GM19467 (cell line): ENCODE results near the gene HEXIM2.
"Not testable (repeated sequence)": the region's sequence is repeated elsewhere in the genome, so short reads cannot be mapped to it uniquely, and the experiment has no call there.

ENCODE experiments used
- ATAC-seq: cut with Tn5 transposase; IDR thresholded peaks from one replicate; pipeline ENCODE4 v1.9.1; 2021; ENCODE audit warnings: mild to moderate bottlenecking, moderate library complexity; ENCODE audit not compliant: unreplicated experiment

HEXIM2 gene

DNA sequence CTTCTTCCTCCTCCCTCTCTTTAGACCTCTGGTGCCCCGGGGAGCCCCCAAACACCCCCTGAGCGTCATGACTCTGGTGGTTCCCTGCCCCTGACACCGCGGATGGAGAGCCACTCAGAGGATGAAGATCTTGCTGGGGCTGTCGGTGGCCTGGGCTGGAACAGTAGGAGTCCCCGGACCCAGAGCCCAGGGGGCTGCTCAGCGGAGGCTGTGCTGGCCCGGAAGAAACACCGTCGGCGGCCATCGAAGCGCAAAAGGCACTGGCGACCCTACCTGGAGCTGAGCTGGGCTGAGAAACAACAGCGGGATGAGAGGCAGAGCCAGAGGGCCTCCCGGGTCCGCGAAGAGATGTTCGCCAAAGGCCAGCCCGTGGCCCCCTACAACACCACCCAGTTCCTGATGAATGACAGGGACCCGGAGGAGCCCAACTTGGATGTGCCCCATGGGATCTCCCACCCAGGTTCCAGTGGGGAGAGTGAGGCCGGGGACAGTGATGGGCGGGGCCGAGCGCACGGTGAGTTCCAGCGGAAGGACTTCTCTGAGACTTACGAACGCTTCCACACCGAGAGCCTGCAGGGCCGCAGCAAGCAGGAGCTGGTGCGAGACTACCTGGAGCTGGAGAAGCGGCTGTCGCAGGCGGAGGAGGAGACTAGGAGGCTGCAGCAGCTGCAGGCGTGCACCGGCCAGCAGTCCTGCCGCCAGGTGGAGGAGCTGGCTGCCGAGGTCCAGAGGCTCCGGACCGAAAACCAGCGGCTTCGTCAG, 7.5 kb downstream of the HEXIM2 start:
- no peak for ATAC-seq

DNA sequence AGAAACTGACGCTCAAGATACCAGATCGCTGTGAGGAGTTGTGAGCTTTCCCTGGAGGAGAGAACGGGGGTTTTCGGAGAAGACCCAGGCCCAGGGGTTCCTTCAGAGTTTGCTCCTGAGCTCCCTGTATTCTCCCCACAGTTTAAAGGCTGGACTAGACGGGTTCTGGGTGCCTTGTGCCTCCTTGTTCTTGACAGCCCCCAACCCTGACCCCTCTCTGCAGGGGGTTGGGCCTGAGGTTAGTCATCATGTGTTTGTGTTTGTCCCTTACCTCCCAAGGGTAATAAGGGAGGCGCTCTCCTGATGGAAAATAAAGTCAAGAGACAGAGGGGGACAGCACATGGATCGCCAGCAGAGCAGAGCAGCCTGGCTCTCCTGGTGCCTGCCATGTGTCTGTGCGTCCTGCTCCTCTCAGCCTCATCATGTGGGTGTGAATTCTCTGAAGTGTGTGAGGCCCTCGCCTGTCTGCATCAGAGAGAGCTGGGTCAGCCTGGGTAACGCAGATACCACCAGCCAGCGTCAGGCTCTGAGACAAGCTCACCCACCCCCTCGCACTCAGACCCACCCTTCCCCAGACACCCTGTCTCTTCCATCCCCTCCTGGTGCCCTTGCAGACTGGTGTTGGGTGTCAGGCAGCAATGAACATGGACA, 8.7 kb downstream of the HEXIM2 start:
- ATAC-seq: no peak

DNA sequence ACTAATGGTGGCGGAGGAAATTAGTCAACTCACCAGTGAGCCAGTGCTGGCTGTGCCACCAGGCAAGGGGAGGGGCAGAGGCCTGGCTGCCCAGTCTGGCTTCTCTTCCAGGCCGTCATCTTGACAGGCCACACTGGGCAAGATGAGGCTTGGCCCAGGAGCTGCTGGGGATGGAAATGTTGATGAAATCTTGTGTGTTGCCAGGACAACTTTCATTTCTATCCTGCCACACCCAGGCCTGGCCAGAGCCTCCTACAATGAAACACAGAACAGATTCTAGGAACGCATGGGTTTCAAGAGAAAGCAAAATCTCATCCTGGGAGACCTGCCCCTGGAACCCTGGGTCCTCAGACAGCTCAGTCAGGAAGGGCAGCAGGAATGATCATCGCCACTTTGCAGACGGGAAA, 9.3 kb downstream of the HEXIM2 start:
- no peak for ATAC-seq

DNA sequence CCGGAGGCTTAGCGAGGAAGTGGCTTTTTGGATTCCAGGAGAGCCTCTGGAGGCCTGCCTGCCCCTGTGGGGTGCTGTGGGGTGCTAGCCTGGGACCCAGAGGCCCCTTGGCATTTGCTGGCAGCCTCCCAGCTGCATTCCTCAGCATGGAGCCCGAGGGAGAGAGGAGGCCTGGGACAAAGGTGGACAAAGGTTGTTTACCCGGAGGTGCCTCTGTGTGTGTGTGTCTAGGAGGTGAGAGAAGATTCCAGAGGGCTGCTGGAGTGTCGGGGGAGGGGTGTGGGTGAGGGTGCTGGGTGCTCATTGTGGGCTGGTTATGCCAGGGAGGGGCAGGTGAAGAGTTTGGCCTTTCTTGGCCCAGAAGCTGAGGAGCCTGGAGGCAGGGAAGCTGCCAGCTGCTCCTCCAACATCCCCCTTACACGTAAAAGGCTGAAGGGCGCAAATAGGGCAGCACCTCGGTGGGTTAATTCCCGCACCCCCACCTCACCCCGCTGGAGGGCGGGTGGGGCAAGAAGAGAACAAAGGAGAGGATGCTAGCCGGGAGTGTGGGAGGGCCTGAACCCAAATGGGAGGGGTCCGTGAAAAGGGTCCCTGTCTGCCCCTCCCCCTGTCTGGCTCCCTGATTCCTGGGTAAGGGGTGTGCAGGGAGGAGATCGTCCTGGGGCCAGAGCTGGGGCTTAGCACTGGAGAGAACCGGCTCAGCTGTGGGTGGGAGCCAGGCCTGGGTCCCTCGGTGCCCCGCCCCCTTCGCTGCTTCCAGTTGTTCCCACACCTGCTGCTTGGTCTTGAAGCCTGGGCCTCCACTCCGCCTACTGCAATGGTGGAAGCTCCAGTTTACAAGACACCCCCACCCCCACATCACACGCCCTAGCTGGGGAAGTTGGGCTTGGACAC, 9.9 kb downstream of the HEXIM2 start:
- no peak for ATAC-seq

DNA sequence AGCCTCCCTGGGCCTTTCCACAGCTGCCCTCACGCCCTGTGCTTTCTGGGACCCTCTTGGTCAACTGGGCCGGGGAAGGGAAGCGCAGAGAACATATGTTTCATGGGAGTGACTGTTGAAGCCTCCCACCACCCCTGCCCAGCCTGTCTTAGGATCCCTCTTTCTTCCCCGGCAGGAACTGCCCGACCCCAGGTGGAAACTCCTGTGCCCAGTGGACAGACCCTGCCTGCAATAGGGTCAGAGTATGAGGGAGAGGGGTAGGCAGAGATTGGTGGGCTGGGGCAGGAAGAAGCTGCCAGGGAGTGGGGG, 10.5 kb downstream of the HEXIM2 start:
- ATAC-seq: no peak

DNA sequence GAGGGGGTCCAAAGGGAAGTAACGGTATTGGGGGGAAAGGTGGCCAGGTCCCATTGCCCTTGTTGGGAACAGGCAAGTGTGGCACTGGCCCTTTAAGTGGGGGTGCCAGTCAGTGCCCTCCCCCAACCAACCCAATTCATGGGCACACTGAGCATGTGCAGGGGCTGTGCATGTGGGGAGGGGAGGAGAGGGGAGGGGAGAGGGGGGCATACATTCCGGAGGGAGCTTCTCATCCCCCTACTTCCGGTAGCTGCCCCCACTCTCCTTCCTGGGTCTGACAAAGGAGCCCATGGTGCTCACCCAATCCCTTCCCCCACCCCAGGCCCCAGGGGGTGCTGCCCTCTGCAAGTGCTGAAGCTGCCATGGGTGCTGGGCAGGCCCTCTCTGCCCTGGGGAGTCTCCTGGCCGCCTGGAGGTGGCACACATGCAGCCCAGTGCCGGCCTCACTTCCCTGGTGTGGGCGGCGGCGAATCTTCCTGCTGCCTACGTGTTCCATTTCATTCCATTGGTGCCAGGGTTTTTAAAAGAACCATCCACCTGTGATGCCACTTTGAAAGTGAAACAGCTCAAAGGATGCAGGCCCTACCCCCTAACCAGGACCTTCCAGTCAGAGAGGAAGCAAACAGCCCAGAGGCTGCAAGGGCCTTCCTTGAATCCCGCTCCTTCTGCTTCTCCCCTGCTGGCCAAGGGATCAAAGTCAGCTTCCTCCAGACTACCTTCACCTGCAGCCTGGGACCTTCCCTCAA, 11.0 kb downstream of the HEXIM2 start:
- ATAC-seq: no peak

DNA sequence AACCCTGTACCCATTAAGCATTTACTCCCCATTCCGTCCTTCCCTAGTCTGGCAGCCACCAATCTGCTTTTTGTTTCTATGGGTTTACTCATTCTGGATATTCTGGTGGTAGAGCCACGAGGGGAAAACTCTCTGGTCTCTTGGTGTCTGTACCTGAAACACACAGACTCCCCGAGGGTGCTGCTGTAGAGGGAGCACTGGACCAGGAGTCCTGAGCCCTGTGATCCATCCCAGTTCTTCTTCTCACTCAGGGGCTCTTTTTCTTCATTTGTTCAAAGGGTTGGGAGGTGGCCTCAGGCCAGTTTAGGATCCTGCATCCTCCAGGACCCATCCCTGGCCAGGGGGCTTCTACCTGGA, 14.1 kb downstream of the HEXIM2 start:
- no peak for ATAC-seq

DNA sequence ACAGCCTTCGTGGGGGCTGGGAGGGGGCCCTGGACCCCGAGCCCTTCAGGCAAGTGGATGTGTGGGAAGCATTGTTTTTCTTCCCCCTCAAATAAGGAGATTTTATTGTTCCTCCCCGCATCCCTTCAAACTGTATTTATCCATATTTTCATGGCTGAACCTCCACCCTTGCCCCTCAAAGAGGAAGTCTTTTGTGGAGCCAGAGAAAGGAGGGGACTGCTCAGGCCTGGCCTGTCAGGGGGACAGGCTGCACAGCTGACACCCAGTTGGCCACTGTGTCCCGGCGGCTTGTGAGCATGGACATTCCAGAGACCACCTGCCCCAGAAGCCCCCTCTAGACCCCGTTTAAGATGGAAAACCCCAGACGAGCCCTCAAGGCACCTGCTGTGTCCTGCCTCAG, 15.9 kb downstream of the HEXIM2 start:
- no peak for ATAC-seq

DNA sequence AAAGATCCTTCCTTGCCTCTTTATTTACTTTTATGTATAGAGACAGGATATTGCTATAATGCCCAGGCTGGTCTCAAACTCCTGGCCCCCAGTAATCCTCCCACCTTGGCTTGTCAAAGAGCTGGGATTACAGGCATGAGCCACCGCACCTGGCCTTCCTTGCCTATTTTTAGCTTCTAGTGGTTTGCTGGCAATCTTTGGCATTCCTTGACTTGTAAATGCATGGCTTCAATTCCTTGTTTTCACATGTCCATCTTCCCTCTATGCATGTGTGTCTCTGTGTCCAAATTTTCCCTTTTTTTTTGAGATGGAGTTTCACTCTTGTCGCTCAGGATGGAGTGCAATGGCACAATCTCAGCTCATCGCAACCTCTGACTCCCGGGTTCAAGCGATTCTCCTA, 22.5 kb downstream of the HEXIM2 start:
- no peak for ATAC-seq

DNA sequence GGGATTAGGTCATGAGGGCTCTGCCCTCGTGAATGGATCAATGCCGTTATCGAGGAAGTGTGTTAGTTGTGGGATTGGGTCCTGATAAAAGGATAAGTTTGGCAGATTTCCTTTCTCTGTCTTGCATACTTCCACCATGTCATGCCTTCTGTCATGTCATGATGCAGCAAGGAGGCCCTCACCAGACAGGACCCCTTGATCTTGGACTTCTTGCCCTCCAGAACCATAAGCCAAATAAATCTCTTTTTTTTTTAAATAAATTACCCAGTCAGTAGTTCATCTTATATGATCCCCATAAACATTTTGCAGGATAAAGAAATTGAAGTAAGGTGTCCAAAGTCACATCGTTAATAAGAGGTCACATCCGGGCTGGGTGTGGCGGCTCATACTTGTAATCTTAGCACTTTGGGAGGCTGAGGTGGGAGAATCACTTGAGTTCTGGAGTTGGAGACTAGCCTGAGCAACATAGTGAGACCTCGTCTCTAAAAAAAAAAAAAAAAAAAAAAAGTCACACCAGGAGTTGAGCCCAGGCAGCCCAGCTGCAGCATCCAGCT, 25.2 kb downstream of the HEXIM2 start:
- no peak for ATAC-seq

DNA sequence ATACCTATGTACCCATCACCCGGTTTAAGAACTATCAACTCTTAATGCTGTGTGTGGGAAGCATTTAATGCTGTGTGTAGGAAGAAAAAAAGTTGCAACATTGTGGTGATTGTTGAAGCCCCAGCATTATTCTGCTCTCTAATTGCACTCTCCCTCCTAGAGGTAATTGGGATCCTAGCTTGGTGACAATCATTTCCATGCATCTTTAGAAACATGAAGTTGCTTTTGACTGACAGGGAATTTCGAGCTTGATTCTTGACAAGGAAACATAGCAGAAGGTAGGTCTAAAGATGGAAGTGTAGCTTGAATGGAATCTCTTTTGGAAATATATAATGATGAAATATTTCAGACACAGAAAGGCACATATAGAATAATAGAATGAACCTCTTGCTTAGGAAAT, 27.3 kb downstream of the HEXIM2 start:
- ATAC-seq: no peak

DNA sequence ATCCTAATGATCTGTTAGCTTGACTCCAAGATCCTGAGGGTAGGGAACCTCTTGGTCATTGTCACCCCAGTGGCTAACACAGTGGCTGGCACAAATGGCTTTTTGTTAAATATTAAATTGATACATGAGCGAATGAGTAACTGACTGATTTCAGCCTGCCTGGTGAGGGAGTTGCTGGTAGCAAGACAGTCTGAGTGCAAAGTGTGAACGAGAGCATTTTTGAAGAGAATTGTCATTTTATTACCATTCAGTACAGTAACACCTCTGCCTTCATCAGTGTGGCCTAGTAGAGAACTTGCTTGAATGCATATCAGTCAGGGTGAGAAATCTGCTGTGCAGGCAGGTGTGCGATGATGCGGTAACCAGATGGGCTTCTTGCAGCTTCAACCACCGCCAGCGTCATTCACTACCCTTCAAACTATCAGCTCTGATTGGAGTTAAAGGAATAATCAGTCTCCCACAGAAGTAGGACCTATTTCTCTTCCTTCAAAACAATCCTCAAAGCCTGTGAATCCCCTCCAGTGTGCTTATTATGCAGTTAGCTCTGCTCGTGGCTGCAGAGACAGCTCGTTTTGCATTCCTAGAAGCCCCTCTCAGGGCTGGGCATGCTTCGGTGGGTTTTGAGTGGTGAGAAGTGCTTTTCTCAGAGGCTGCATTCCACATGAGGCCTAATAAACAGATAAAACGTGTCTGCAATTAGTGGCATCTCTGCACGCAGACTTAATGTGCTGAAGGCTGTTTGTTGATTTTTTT, 29.0 kb downstream of the HEXIM2 start:
- no peak for ATAC-seq

DNA sequence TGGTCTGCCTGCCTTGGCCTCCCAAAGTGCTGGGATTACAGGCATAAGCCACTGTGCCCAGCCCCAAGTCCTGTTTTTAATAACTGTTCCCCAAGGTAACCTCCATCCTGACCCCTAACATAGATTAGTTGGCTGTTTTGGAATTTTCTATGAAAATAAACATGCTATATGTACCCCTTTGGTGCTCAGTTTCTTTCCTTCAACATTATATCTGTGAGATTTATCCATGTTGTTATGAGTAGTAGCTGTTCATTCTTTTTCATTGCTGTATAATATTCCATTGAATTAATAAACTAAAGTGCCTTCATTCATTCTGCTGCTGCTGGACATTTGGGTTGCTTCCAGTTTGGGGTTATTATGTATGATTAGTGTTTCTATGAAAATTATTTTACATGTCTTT, 33.7 kb downstream of the HEXIM2 start:
- ATAC-seq: no peak

DNA sequence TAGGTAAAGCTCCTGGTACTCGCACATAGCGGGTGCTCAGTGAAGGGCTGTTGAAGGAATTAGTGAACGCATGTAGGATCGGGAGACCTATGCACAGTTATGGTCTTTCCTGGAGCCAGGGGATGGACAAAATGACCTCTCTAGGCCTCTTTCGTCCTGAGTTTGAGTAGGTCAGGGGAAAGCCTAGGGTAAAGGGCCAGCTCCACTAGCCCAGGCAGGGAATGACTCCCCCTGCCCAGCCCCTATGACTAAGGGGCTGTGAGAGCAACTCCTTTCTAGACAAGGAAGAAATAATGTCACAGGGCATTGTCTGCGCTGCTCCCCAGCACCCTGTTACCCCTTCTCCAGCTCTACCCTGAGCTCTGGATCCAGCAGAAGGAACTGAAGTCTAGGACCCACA, 35.4 kb downstream of the HEXIM2 start:
- no peak for ATAC-seq

DNA sequence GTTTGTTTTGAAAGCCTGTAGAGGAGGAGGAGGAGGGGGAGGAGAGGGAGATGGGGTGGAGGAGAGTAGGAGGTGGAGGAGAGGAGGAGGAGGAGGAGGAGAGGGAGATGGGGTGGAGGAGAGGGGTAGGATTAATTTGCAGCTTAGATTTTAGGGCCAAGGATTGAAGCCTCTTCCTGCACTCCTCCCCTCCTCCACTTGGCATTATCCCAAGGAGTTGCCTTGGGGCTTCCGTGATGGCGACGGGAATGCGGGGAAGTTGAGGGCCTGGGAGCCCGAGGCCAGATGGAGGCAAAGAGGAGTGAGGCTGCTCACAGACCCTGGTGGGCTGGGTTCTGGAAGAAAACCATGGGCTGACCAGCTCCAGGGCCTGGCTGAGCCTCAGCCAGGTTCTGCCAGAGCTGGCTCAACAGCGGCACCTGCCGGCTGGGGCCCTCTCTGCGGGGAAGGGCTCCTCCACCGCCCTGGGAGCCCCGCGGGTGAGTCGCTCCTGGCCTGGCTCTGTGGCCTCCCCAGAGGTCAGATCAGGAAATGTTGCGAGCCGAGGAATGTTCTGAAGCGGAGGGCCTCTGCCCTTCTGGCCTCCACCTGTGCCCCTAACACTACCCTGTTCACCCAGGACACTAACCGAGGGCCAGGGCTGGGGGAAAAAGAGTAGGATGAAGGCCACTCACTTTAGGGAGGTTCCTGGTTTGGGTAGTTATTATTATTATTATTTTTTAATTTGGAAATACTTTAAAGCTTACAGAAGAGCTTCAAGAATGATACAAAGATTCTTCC, 36.1 kb downstream of the HEXIM2 start:
- peak; percentile 66 for ATAC-seq

DNA sequence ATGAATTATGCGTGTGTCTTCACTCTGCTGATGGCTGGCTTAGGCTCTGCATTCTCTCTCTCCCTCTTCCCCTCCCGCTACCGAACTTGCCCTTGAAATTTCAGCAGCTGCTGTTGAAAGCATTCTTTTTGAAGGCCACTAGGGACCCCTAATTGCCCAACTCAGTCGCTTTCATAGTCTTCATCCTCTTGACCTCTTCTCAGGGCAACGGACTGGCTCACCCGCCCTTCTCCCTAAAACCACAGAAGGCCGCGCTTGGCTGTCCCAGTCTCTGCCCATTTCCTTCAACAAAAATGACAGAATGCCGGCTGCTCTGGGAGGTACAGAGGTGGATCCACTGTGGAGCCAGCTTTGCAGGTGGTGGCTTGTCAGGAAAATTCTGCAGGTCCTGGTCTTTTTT, 39.0 kb downstream of the HEXIM2 start:
- no peak for ATAC-seq

DNA sequence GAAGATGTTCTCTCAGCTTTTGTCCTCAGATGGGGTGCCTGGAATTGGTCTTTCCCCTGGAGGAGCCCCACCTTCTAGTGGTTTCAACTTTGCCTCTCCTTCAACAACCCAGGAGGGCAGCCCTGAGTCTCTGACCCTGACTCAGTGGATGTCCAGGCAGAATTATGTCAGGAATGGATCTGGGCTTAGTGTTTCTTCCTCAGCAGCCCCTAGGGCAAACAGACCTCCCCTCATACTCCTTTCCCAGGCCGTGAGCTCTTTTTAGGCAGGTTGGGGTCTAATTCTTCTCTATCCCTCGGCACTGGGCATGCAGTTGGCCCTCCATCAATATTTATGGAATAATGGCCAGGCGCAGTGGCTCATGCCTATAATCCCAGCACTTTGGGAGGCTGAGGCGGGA, 39.8 kb downstream of the HEXIM2 start:
- ATAC-seq: no peak

DNA sequence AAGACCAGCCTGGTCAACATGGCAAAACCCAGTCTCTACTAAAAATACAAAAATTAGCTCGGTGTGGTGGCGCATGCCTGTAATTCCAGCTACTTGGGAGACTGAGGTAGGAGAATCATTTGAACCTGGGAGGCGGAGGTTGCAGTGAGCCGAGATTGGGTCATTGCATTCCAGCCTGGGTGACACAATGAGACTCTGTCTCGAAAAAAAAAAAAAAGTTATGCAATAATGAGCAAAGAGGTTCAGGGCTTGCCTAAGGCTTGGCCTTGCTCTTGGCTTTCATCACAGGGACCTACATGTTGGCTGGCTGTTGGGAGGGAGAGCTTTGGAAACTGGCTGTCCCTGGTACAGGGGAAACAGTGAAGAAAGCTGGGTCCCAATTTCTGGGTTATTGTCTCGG, 40.2 kb downstream of the HEXIM2 start:
- not testable (repeated sequence) for ATAC-seq

DNA sequence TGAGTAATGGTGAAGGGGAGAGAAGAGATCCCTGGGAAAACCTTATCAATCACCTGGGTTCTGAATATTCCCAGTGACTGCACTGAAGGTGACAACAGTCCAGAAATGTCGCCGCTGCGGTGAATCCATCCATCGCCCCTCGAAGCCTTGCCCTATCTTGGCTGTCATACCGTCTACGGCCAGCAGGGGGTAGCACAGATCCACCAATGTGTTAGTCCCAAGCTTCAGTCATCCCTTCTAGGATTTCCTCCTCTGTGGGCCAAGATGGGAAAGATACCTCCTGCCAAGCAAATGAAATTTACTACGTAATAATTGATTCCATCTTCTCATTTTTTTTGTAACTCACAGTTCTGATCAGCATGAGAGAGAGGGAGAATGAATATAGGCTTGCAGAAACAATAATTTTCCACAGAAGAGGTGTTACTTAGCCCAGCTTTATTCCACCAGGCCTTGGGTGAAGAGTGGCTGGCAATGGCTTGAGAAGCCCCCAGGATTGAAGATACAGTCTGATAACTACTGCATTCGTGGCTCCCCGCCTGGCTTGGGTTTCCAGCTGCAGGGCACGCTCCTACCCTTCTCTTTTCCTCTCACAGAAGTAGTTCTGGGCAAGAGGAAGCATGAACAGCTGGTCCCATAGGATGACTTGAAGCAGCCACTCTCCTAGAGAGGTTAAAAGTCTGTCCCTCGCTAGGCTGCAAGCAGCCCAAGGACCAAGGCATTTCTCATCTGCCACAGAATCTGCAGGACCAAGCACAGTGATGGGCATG, 57.4 kb downstream of the HEXIM2 start:
- no peak for ATAC-seq
